GM12878 (cell line): ENCODE data around the gene MLLT3.

Experiments
- CREM ChIP-seq: IDR thresholded peaks from 2 replicates; pipeline ENCODE4 v1.6.1; 2014; ENCODE audit warnings: antibody characterized with exemption, low read depth
- EZH2 ChIP-seq: IDR thresholded peaks from 2 replicates; pipeline ENCODE4 v1.6.1; 2012; ENCODE audit warnings: low read depth, mild to moderate bottlenecking, control low read depth, inconsistent platforms, low read length, borderline replicate concordance; ENCODE audit not compliant: control insufficient read depth
- POLR2A ChIP-seq: IDR thresholded peaks from 2 replicates; pipeline ENCODE4 v1.6.1; 2011; ENCODE audit warnings: low read depth, mild to moderate bottlenecking, low read length
- RCOR1 ChIP-seq: conservative IDR thresholded peaks from 2 replicates; pipeline ENCODE4 v1.6.1; 2012; ENCODE audit warnings: low read depth, low read length, improper control_type of control experiment
- SMC3 ChIP-seq: IDR thresholded peaks from 2 replicates; pipeline ENCODE4 v1.6.1; 2011; ENCODE audit warnings: low read length, improper control_type of control experiment, borderline replicate concordance
- SRF ChIP-seq, 2 experiments: IDR thresholded peaks; 2 replicates each; pipeline ENCODE4 v1.6.1; 2011; ENCODE audit warnings: low read depth in 2 of 2, low read length in 2 of 2, mild to moderate bottlenecking in 1 of 2, moderate library complexity in 1 of 2
- TCF12 ChIP-seq: IDR thresholded peaks from 2 replicates; pipeline ENCODE4 v1.6.1; 2011; ENCODE audit warnings: low read depth, mild to moderate bottlenecking, low read length
- ZNF24 ChIP-seq: fragments of 450-650 bp; IDR thresholded peaks from 2 replicates; pipeline ENCODE4 v1.6.1; 2017; ENCODE audit warnings: antibody characterized with exemption, mild to moderate bottlenecking
- TF ChIP-seq, protein P1 (sequence below), 3 experiments: IDR thresholded peaks in 2 of 3; conservative IDR thresholded peaks in 1 of 3; 2 replicates each; pipeline ENCODE4 v1.5.1; 2011; ENCODE audit warnings: low read depth in 3 of 3, low read length in 3 of 3, mild to moderate bottlenecking in 3 of 3, control low read depth in 2 of 3, moderate library complexity in 2 of 3, inconsistent platforms in 1 of 3, mixed read lengths in 1 of 3; ENCODE audit not compliant: control insufficient read depth in 2 of 3, insufficient read depth in 1 of 3; ENCODE audit errors: extremely low read depth in 1 of 3
- TF ChIP-seq, protein P2 (sequence below): fragments of 450-650 bp; formaldehyde crosslinking; IDR thresholded peaks from 2 replicates; pipeline ENCODE4 v1.5.0; 2022; ENCODE audit warnings: mild to moderate bottlenecking, missing genetic modification characterization
- TF ChIP-seq, protein P3 (sequence below): fragments of 150-350 bp; IDR thresholded peaks from 2 replicates; pipeline ENCODE4 v1.6.1; 2016; ENCODE audit warnings: low read depth, low read length
- TF ChIP-seq, protein P4 (sequence below): fragments of 450-650 bp; IDR thresholded peaks from 2 replicates; pipeline ENCODE4 v1.6.1; 2014; ENCODE audit warnings: mild to moderate bottlenecking
- TF ChIP-seq, protein P5 (sequence below): fragments of 450-650 bp; conservative IDR thresholded peaks from 2 replicates; pipeline ENCODE4 v1.6.1; 2017; ENCODE audit warnings: mild to moderate bottlenecking, moderate library complexity

DNA sequence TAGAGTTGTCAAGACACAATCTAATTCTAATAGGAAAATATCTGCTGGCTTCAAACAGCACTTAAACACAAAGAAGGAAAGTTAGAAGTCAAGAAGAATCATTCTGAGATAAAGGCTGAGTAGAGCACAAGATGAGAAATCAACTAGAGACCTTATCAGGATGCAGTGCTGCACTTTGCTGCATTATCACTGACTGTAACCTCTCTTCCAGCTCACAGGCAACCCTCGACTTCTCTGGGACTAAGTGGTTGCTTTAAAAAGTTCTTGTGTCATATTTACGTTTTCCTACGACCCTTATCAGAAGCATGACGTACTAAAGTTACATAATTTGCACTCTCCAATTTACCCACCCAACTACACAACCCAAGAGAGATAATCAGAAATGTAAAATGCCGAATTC is 176.1 kb downstream of the MLLT3 start:
- TF ChIP-seq POLR2A (no peak), EZH2 (no peak), SMC3 (no peak), RCOR1 (no peak), TCF12 (no peak), CREM (no peak), ZNF24 (no peak), SRF (IDR thresholded peaks at IDR 0.05; ENCODE audit: low read depth in 2 of 2, low read length in 2 of 2) (no peak)
- TF ChIP-seq, protein P1, sequence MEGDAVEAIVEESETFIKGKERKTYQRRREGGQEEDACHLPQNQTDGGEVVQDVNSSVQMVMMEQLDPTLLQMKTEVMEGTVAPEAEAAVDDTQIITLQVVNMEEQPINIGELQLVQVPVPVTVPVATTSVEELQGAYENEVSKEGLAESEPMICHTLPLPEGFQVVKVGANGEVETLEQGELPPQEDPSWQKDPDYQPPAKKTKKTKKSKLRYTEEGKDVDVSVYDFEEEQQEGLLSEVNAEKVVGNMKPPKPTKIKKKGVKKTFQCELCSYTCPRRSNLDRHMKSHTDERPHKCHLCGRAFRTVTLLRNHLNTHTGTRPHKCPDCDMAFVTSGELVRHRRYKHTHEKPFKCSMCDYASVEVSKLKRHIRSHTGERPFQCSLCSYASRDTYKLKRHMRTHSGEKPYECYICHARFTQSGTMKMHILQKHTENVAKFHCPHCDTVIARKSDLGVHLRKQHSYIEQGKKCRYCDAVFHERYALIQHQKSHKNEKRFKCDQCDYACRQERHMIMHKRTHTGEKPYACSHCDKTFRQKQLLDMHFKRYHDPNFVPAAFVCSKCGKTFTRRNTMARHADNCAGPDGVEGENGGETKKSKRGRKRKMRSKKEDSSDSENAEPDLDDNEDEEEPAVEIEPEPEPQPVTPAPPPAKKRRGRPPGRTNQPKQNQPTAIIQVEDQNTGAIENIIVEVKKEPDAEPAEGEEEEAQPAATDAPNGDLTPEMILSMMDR (IDR thresholded peaks at IDR 0.05 in 2 of 3, conservative IDR thresholded peaks at IDR 0.05 in 1 of 3; ENCODE audit: control insufficient read depth in 2 of 3, extremely low read depth in 1 of 3, insufficient read depth in 1 of 3, low read depth in 3 of 3, low read length in 3 of 3), result no peak
- TF ChIP-seq, protein P2, sequence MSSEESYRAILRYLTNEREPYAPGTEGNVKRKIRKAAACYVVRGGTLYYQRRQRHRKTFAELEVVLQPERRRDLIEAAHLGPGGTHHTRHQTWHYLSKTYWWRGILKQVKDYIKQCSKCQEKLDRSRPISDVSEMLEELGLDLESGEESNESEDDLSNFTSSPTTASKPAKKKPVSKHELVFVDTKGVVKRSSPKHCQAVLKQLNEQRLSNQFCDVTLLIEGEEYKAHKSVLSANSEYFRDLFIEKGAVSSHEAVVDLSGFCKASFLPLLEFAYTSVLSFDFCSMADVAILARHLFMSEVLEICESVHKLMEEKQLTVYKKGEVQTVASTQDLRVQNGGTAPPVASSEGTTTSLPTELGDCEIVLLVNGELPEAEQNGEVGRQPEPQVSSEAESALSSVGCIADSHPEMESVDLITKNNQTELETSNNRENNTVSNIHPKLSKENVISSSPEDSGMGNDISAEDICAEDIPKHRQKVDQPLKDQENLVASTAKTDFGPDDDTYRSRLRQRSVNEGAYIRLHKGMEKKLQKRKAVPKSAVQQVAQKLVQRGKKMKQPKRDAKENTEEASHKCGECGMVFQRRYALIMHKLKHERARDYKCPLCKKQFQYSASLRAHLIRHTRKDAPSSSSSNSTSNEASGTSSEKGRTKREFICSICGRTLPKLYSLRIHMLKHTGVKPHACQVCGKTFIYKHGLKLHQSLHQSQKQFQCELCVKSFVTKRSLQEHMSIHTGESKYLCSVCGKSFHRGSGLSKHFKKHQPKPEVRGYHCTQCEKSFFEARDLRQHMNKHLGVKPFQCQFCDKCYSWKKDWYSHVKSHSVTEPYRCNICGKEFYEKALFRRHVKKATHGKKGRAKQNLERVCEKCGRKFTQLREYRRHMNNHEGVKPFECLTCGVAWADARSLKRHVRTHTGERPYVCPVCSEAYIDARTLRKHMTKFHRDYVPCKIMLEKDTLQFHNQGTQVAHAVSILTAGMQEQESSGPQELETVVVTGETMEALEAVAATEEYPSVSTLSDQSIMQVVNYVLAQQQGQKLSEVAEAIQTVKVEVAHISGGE (CRISPR knock-in tag), result no peak
- TF ChIP-seq, protein P3, sequence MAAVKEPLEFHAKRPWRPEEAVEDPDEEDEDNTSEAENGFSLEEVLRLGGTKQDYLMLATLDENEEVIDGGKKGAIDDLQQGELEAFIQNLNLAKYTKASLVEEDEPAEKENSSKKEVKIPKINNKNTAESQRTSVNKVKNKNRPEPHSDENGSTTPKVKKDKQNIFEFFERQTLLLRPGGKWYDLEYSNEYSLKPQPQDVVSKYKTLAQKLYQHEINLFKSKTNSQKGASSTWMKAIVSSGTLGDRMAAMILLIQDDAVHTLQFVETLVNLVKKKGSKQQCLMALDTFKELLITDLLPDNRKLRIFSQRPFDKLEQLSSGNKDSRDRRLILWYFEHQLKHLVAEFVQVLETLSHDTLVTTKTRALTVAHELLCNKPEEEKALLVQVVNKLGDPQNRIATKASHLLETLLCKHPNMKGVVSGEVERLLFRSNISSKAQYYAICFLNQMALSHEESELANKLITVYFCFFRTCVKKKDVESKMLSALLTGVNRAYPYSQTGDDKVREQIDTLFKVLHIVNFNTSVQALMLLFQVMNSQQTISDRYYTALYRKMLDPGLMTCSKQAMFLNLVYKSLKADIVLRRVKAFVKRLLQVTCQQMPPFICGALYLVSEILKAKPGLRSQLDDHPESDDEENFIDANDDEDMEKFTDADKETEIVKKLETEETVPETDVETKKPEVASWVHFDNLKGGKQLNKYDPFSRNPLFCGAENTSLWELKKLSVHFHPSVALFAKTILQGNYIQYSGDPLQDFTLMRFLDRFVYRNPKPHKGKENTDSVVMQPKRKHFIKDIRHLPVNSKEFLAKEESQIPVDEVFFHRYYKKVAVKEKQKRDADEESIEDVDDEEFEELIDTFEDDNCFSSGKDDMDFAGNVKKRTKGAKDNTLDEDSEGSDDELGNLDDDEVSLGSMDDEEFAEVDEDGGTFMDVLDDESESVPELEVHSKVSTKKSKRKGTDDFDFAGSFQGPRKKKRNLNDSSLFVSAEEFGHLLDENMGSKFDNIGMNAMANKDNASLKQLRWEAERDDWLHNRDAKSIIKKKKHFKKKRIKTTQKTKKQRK, result no peak
- TF ChIP-seq, protein P4, sequence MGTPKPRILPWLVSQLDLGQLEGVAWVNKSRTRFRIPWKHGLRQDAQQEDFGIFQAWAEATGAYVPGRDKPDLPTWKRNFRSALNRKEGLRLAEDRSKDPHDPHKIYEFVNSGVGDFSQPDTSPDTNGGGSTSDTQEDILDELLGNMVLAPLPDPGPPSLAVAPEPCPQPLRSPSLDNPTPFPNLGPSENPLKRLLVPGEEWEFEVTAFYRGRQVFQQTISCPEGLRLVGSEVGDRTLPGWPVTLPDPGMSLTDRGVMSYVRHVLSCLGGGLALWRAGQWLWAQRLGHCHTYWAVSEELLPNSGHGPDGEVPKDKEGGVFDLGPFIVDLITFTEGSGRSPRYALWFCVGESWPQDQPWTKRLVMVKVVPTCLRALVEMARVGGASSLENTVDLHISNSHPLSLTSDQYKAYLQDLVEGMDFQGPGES, result no peak
- TF ChIP-seq, protein P5, sequence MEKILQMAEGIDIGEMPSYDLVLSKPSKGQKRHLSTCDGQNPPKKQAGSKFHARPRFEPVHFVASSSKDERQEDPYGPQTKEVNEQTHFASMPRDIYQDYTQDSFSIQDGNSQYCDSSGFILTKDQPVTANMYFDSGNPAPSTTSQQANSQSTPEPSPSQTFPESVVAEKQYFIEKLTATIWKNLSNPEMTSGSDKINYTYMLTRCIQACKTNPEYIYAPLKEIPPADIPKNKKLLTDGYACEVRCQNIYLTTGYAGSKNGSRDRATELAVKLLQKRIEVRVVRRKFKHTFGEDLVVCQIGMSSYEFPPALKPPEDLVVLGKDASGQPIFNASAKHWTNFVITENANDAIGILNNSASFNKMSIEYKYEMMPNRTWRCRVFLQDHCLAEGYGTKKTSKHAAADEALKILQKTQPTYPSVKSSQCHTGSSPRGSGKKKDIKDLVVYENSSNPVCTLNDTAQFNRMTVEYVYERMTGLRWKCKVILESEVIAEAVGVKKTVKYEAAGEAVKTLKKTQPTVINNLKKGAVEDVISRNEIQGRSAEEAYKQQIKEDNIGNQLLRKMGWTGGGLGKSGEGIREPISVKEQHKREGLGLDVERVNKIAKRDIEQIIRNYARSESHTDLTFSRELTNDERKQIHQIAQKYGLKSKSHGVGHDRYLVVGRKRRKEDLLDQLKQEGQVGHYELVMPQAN, result no peak
